Activated CD4-positive, CD25-positive, alpha-beta regulatory T cell treated with anti-CD3 and anti-CD28 coated beads, Interleukin-2, amount 50 U/mL, for 16 hours (primary cell): ENCODE measurements around the gene ZGRF1.
A peak's percentile ranks its signal among the peaks of the same experiment; 100 is the strongest.
"Not testable (repeated sequence)": the region's sequence is repeated elsewhere in the genome, so short reads cannot be mapped to it uniquely, and the experiment has no call there.

Experiments used
- DNase-seq: peaks from one replicate; pipeline ENCODE4 v3.0.0-alpha.2; 2020; ENCODE audit warnings: low read depth, low spot score

Gene ZGRF1, protein sequence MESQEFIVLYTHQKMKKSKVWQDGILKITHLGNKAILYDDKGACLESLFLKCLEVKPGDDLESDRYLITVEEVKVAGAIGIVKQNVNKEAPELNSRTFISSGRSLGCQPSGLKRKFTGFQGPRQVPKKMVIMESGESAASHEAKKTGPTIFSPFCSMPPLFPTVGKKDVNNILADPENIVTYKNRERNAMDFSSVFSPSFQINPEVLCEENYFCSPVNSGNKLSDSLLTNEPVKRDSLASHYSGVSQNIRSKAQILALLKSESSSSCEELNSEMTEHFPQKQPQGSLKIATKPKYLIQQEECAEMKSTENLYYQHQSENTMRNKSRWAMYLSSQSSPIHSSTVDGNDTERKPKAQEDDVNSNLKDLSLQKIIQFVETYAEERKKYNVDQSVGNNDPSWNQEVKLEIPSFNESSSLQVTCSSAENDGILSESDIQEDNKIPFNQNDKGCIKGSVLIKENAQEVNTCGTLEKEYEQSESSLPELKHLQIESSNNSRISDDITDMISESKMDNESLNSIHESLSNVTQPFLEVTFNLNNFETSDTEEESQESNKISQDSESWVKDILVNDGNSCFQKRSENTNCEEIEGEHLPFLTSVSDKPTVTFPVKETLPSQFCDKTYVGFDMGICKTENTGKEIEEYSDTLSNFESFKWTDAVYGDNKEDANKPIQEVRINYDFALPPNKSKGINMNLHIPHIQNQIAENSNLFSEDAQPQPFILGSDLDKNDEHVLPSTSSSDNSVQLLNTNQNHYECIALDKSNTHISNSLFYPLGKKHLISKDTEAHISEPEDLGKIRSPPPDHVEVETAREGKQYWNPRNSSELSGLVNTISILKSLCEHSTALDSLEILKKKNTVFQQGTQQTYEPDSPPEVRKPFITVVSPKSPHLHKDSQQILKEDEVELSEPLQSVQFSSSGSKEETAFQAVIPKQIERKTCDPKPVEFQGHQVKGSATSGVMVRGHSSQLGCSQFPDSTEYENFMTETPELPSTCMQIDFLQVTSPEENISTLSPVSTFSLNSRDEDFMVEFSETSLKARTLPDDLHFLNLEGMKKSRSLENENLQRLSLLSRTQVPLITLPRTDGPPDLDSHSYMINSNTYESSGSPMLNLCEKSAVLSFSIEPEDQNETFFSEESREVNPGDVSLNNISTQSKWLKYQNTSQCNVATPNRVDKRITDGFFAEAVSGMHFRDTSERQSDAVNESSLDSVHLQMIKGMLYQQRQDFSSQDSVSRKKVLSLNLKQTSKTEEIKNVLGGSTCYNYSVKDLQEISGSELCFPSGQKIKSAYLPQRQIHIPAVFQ (N-terminal part only)

DNA sequence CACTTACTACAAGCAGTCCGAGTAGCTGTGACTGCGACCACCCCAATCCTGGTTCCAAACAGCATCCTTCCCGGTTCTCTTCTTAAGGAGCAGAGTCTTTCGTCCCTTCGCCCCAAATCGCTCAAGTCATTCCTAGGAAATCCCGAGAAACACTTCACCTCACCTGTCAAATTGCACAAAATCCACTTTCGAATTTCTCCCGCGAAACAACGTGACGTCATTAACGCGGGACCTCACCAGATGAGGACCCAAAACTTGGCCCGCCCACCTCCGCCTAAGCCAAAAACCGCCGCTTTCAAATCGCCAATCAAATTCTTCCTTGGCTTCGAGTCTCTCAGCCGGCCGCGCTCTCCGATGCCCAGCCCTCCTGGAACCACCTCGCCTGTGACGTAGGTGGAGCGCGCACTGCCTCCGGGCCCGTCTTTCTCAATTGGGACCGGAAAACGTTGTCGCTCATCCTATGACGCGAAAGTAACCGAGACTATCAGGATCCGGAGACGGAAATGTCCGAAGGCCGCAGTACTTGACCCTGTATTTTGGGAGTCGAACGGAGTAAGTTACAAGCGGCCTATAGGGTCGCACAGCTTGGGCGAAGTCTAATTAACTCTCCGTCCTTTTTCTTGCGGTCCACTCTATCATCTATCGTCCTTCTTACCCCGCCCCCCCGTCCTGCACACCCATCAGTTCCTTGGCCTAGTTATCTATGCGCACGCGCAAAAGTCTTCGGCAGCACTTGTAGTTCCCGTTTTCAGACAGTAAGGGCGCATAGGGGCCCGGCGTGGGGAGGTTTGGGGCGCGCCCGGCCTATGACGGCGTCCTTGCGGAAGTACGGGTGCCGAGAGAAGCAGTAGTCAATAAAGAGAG, at the start of gene ZGRF1, which contains the start of gene LARP7:
ZGRF1 (minus strand) TSS at position 222 of the 864 bp plus-strand sequence. CDS start 3,733 bp downstream, outside the sequence.
LARP7 (plus strand) TSS at position 456 of the 864 bp plus-strand sequence. CDS start 7,527 bp downstream, outside the sequence.
- DNase-seq = peak; percentile 98

DNA sequence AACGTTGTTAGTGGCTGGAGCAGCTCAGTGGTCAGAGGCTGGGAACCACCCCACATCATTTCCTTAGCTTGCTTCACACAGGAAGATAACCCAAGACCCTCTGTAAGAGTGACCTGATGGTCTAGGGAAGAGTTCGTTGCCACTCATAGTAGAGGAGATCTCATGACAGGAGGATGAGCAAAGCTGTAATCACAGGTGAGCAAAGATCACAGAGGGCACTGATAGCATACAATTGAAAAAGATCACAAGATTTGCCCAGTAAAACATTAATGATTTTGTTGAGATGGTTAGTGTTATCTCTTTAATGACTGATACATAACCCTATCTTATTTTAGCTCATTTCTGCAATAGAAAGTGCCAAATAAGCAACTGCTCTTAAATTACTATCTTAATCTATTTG, 44.3 kb upstream of the ZGRF1 start:
- no peak for DNase-seq

GRCh38 chr4:112677519-112678091, 40.9 kb upstream of the ZGRF1 start:
- no peak for DNase-seq

DNA sequence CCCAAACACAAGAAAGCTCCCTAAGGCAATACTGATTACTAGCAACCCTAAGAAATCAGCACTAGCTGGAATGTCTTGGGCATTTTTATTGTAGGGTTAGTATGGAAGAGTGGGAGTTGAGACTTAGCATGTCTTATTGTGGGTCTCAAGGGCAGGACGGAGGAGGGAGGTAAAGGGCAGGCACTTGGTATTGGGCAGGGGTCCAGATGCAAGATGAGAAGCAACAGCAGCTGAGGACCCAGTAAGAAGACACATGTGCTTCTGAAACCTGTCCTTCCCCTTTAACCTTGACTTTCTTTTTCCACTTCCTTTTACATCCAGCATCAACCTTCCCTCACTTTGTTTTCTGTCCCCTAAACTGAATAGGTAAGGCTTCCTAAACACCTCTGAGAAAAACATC, 37.7 kb upstream of the ZGRF1 start:
- DNase-seq = no peak

DNA sequence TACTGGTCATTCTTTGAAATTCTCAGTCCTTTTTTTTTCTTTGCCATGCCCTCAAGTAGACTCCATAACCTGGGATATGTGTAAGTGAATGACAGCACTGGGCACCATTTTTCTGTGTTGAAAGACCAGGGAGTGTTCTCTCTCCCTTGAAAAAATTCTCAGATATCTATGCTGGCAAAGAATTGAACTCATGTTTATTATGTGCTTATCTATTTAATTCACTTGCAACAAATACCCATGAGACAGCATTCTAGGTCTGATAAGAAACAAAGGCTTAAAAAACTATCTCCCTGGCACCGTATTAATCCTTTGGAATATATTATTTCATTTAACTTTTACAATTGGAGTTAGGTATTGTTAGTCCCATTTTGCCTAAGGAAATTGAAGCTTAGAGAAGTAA, 37.0 kb upstream of the ZGRF1 start:
- DNase-seq = no peak

DNA sequence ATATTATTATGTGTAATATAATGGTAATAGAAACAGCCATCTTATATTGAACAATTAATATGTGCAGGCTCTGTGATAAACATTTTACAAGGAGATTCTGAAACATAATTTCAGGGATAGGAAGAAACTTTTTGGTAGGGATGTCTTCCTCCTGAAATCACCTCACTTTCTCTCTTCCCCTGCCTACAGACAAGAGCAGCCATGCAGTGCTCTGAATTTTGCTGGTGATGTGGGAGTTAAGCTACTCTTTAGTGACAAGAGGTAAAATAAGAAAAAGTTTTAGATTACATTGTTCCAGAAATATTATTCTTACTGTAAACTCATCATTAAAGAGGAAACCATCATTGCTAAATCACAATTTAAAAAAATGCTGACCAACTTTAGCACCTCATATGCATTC, 36.4 kb upstream of the ZGRF1 start:
- no peak for DNase-seq

DNA sequence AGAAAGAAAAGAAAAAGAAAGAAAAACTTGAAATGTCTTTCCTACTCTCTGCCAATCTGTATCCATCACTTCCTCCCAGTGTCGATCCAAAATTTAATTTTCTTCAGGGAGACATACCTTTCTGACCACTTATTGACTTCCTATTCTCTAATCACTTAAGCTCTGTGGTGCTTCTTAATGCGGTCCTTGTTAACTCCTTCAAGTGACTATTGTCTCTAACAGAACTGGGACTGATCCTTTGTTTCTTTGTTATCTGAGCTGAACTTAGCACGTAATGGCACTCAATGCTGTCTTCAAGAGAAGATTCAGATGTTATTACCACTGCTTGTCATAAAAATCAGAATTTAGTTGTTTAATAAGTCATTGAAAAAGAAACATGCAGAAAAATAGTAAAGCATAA, 31.4 kb upstream of the ZGRF1 start:
- DNase-seq = no peak

- no peak for DNase-seq
These were observed 27.9 kb upstream of the ZGRF1 start for GRCh38 chr4:112664611-112665010.

DNA sequence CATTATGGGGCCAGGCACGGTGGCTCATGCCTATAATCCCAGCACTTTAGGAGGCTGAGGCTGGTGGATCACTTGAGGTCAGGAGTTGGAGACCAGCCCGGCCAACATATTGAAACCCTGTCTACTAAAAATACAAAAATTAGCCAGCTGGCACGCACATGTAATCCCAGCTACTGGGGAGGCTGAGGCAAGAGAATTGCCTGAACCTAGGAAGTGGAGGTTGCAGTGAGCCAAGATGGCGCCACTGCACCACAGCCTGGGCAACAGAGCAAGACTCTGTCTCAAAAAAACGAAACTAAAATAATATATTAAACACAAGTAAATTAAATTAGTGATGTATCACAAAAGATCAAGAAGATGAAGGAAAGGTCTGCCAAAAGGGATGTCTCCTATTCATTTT, 19.4 kb upstream of the ZGRF1 start:
- DNase-seq = not testable (repeated sequence)

DNA sequence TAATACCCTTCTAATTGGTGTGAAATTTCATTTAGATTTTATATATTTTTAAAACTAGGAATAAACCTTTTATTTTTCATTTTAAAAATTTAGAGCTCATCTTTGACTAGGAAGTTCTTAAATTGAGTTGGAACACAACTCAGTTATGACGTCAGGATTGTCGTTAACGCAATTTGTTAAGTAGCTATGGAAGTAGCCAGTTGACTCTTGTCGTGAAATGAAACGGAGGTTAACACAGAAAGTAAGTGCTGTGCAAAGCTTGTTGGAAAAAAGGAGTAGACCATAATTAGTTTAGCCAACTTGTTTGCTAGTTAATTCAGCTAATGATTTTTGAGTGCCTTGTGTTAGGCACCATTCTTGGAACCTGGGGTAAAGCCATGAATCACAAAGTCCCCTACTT, 18.6 kb upstream of the ZGRF1 start:
- no peak for DNase-seq

DNA sequence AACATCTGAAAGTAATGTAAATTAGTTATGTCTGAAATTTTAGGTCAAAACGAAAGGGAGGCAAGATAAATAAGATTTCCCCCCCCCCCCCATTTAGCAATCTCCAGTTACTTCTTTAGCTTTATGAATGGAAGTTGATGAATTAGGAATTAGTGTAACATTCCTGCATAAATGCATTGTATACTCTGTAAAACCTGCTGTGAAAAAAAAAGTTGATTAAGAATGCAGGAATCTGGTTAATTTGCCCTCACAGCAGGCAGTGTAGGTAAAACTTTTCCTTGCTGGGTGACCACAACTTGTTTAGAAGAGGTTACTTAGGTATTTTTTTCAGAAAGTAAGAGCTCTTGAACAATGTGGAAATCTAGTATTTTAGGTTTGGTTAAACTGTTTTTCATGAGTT, 15.5 kb upstream of the ZGRF1 start:
- DNase-seq = no peak

GRCh38 chr4:112651641-112652040, 14.9 kb upstream of the ZGRF1 start:
- no peak for DNase-seq

- DNase-seq = no peak
These were observed 13.6 kb upstream of the ZGRF1 start for GRCh38 chr4:112650332-112650731.

- DNase-seq = no peak
These were observed 12.3 kb upstream of the ZGRF1 start for GRCh38 chr4:112649055-112649408.

DNA sequence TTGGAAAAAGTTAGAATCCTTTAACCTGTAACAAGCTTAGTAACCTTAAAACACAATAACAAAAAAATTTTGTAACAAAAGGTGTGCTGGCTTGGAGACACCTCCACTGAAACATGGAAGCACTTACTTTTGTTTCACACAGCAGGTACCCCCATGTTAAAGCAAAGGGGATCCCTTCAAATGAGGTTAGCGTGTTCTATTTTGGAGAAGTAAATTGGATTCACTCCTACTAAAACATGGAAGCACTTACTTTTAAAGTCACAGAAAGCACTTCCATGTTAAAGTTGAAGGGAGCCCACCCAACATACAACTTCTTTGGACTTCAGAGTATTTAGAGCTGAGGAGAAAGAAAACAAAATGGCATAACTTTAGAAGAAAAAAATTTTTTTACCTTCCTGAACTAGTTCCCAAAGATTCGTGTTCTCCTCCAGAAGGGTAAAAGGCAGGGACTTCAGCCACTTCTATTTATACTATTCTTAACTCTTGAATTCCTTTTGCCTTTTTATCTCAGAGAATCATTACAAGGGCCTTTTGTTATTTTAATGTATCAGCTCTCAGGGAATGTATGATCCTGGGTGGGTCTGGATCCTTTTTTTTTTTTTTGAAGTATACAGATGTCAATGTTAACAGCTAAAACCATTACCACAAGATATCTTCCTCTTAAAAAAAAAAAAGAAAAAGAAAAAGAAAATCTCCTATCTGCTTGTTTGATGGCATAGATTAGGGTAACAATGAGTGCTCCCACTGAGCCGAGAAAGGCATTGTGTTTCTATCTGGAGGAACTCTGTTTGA, 11.8 kb upstream of the ZGRF1 start:
- DNase-seq = no peak

DNA sequence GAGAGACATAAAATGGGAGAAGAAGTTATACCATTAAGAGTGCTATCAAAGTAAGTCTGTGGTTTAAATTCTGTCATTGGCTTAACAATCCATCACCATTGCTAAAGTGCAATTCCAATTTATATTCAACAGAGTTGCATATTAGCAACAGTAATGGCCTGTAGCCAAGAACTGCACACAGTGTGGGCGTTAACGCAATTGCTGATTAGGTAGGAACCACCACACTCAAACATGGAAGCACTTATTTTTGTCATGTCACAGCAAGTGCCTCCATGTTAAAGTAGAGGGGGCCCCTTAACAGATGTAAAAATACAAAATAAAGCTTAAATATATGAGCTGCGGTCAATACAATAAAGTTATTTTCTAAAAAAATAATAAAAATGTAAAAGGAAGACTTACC, 11.1 kb upstream of the ZGRF1 start:
- DNase-seq = no peak

GRCh38 chr4:112646632-112647537, 10.2 kb upstream of the ZGRF1 start:
- no peak for DNase-seq

GRCh38 chr4:112645541-112646329, 9.0 kb upstream of the ZGRF1 start:
- no peak for DNase-seq
